IMR-90 (cell line): Measurements from ENCODE around the gene RTF1. TPM values are rescaled to one million over a fixed set of nuclear protein-coding genes. Genes with fewer than 3 reads are reported as not detected.

ENCODE experiments used
- ATAC-seq: fragments of 200-7000 bp; cut with Tn5 transposase; 2 replicates; pipeline ENCODE4 v1.9.1; 2020; ENCODE audit warnings: low read depth, mild to moderate bottlenecking, moderate library complexity
- BruUV-seq: library from RNA; stranded (reverse); fragments of 400-500 nt; replicated peaks from 2 replicates; lab custom pipeline; 2021; lab: Mats Ljungman, UMichigan
- CTCF ChIA-PET: fragments of 300-600 bp; formaldehyde crosslinking; extraction: SDS; loops from one replicate; lab custom pipeline; 2021; ENCODE audit warnings: antibody characterized with exemption; lab: Yijun Ruan, JAX
- POLR2A ChIA-PET: fragments of 300-600 bp; sonication (Branson Sonifier 250); formaldehyde crosslinking; loops from one replicate; lab custom pipeline; 2022; ENCODE audit warnings: antibody characterized with exemption; ENCODE audit not compliant: unreplicated experiment; lab: Charles Lee
- DNase-seq: peaks from one replicate; pipeline ENCODE4 v3.0.0; 2013
- H2AFZ ChIP-seq: replicated peaks from 2 replicates; pipeline ENCODE3; 2013; ENCODE audit warnings: low read length, mild to moderate bottlenecking; ENCODE audit not compliant: poor library complexity
- H2AK5ac ChIP-seq: 2 replicates; pipeline ENCODE4 v1.6.1; 2013; ENCODE audit warnings: low read depth, low read length, inconsistent platforms
- H2AK9ac ChIP-seq: replicated peaks from 2 replicates; pipeline ENCODE3; 2013; ENCODE audit warnings: mild to moderate bottlenecking, low read depth, low read length, moderate library complexity; ENCODE audit not compliant: poor library complexity
- H2BK120ac ChIP-seq: 2 replicates; pipeline ENCODE4 v1.6.1; 2013; ENCODE audit warnings: low read depth, low read length, inconsistent platforms
- H2BK15ac ChIP-seq: 3 replicates; pipeline ENCODE4 v1.6.1; 2013; ENCODE audit warnings: low read depth, low read length, inconsistent platforms
- H2BK20ac ChIP-seq: 2 replicates; pipeline ENCODE4 v1.6.1; 2013; ENCODE audit warnings: low read depth, mild to moderate bottlenecking, inconsistent platforms, low read length, moderate library complexity
- H2BK5ac ChIP-seq: 2 replicates; pipeline ENCODE4 v1.6.1; 2013; ENCODE audit warnings: mild to moderate bottlenecking, low read depth, low read length, inconsistent platforms; ENCODE audit not compliant: poor library complexity, severe bottlenecking
- H3K14ac ChIP-seq: replicated peaks from 2 replicates; pipeline ENCODE4 v1.6.1; 2013; ENCODE audit warnings: low read depth, low read length, inconsistent platforms
- H3K18ac ChIP-seq: 2 replicates; pipeline ENCODE4 v1.6.1; 2013; ENCODE audit warnings: low read depth, low read length, control low read depth
- H3K23ac ChIP-seq: 2 replicates; pipeline ENCODE4 v1.6.1; 2013; ENCODE audit warnings: low read depth, low read length, inconsistent platforms
- H3K27ac ChIP-seq: 2 replicates; pipeline ENCODE4 v1.5.1; 2013; ENCODE audit warnings: mild to moderate bottlenecking, control low read depth, low read length; ENCODE audit not compliant: insufficient read depth
- H3K27me3 ChIP-seq: 2 replicates; pipeline ENCODE4 v1.6.1; 2013; ENCODE audit warnings: low read length; ENCODE audit not compliant: control insufficient read depth, insufficient read depth
- H3K36me3 ChIP-seq: 2 replicates; pipeline ENCODE4 v1.6.1; 2013; ENCODE audit warnings: low read length, mixed read lengths; ENCODE audit not compliant: control insufficient read depth, insufficient read depth
- H3K4ac ChIP-seq: 2 replicates; pipeline ENCODE4 v1.6.1; 2013; ENCODE audit warnings: low read depth, low read length, inconsistent platforms
- H3K4me1 ChIP-seq: 2 replicates; pipeline ENCODE4 v1.6.1; 2013; ENCODE audit warnings: low read length, mixed read lengths; ENCODE audit not compliant: control insufficient read depth, insufficient read depth
- H3K4me2 ChIP-seq: 2 replicates; pipeline ENCODE4 v1.6.1; 2013; ENCODE audit warnings: low read depth, mild to moderate bottlenecking, control low read depth, low read length, moderate library complexity
- H3K4me3 ChIP-seq: 2 replicates; pipeline ENCODE4 v1.5.1; 2013; ENCODE audit warnings: low read depth, mild to moderate bottlenecking, control low read depth, low read length, moderate library complexity; ENCODE audit not compliant: insufficient read depth
- H3K56ac ChIP-seq: 2 replicates; pipeline ENCODE4 v1.6.1; 2013; ENCODE audit warnings: low read length, inconsistent platforms; ENCODE audit not compliant: insufficient read depth; ENCODE audit errors: extremely low read depth
- H3K79me1 ChIP-seq, 2 experiments: 2 replicates each; pipeline ENCODE4 v1.6.1; 2013; ENCODE audit warnings: low read length in 2 of 2, inconsistent platforms in 1 of 2, low read depth in 1 of 2
- H3K9ac ChIP-seq: 2 replicates; pipeline ENCODE4 v1.6.1; 2013; ENCODE audit warnings: low read depth, low read length, control low read depth
- H3K9me1 ChIP-seq: 2 replicates; pipeline ENCODE4 v1.6.1; 2013; ENCODE audit warnings: low read length, inconsistent platforms; ENCODE audit not compliant: insufficient read depth
- H3K9me3 ChIP-seq: 2 replicates; pipeline ENCODE4 v1.6.1; 2013; ENCODE audit warnings: low read length; ENCODE audit not compliant: control insufficient read depth, insufficient read depth
- H4K20me1 ChIP-seq: 2 replicates; pipeline ENCODE4 v1.6.1; 2013; ENCODE audit warnings: low read length, inconsistent platforms; ENCODE audit not compliant: insufficient read depth
- H4K5ac ChIP-seq: 2 replicates; pipeline ENCODE4 v1.6.1; 2013; ENCODE audit warnings: mild to moderate bottlenecking, low read depth, low read length, control low read depth
- H4K8ac ChIP-seq, 2 experiments: 2 replicates each; pipeline ENCODE4 v1.6.1; 2013; ENCODE audit warnings: low read depth in 2 of 2, low read length in 2 of 2, control low read depth in 1 of 2, inconsistent platforms in 1 of 2
- H4K91ac ChIP-seq: 2 replicates; pipeline ENCODE4 v1.6.1; 2013; ENCODE audit warnings: low read depth, low read length, inconsistent platforms; ENCODE audit not compliant: insufficient read depth
- BHLHE40 ChIP-seq: fragments of 150-350 bp; IDR thresholded peaks from 2 replicates; pipeline ENCODE4 v1.6.1; 2016; ENCODE audit warnings: mild to moderate bottlenecking, low read depth, low read length
- CHD1 ChIP-seq: IDR thresholded peaks from 2 replicates; pipeline ENCODE4 v1.6.1; 2012; ENCODE audit warnings: low read depth, low read length, improper control_type of control experiment
- MAFK ChIP-seq: IDR thresholded peaks from 2 replicates; pipeline ENCODE4 v1.6.1; 2012; ENCODE audit warnings: low read depth, low read length, improper control_type of control experiment
- MXI1 ChIP-seq: IDR thresholded peaks from 2 replicates; pipeline ENCODE4 v1.6.1; 2012; ENCODE audit warnings: low read depth, mild to moderate bottlenecking, low read length, moderate library complexity, borderline replicate concordance
- NFE2L2 ChIP-seq: fragments of 150-350 bp; IDR thresholded peaks from 2 replicates; pipeline ENCODE4 v1.6.1; 2016; ENCODE audit warnings: low read depth, mild to moderate bottlenecking, low read length
- POLR2A ChIP-seq: IDR thresholded peaks from 2 replicates; pipeline ENCODE4 v1.6.1; 2012; ENCODE audit warnings: mild to moderate bottlenecking, low read depth, low read length
- RFX5 ChIP-seq: IDR thresholded peaks from 2 replicates; pipeline ENCODE4 v1.8.0; 2012; ENCODE audit warnings: low read depth, mild to moderate bottlenecking, low read length, moderate library complexity
- SMC3 ChIP-seq: fragments of 150-350 bp; IDR thresholded peaks from 2 replicates; pipeline ENCODE4 v1.6.1; 2016; ENCODE audit warnings: low read depth, mild to moderate bottlenecking, antibody characterized with exemption, low read length, moderate library complexity
- WGBS, 2 experiments: methylation state at CpG; one replicate each; pipeline versions ENCODE4 v1.1.5 to v1.1.7; 2013; ENCODE audit warnings: missing lambda C conversion rate in 2 of 2; ENCODE audit not compliant: insufficient read length in 1 of 2; ENCODE audit errors: extremely low coverage in 2 of 2; 5-methylcytosine and 5-hydroxymethylcytosine counted together
- dilution Hi-C: fragments of 300-500 bp; cut with HindIII; formaldehyde crosslinking; loops from one replicate; pipeline ENCODE4 v1.14.3; 2018; ENCODE audit warnings: low sequenced_read_pairs; ENCODE audit not compliant: unreplicated experiment
- in situ Hi-C: fragments of 300-500 bp; cut with MboI; formaldehyde crosslinking; loops from 3 replicates; pipeline ENCODE4 v1.14.3; 2019; ENCODE audit warnings: low sequenced_read_pairs, inconsistent platforms, mixed read lengths
- intact Hi-C: fragments of 100-400 bp; cut with micrococcal nuclease; formaldehyde crosslinking; loops from 2 replicates; pipeline ENCODE4 v1.10.0; 2022
- polyA plus RNA-seq, 3 experiments: library from polyadenylated mRNA; depleted of rRNA; stranded (reverse); fragments of >200 nt; gene quantifications; 2 replicates each; pipeline ENCODE4 v1.2.3, GENCODE V29; 2012; ENCODE audit warnings: low replicate concordance in 1 of 3
- total RNA-seq: library from RNA; depleted of rRNA; stranded (reverse); fragments of >200 nt; gene quantifications from 2 replicates; pipeline ENCODE4 v1.2.3, GENCODE V29; 2012
- TF ChIP-seq, protein P1 (sequence below): fragments of 150-350 bp; IDR thresholded peaks from 2 replicates; pipeline ENCODE4 v1.6.1; 2017; ENCODE audit warnings: mild to moderate bottlenecking, antibody characterized with exemption, low read length, low read depth

The RTF1 gene
- total and polyA plus RNA-seq, 2 of the 4 experiments (the other 2 are of a cell fraction) = 15.1 to 24.3 TPM

- Histone ChIP-seq H3K18ac (no peak overlapping the region), H3K9ac (no peak overlapping the region), H4K91ac (no peak overlapping the region), H3K4me1 (peaks cover 2% of the 10 kb centered on the region), H3K56ac (no peak overlapping the region), H2BK20ac (no peak overlapping the region), H3K27ac (no peak overlapping the region), H3K9me1 (peaks cover 8% of the 10 kb centered on the region), H2AK9ac (no peak overlapping the region), H2AK5ac (no peak overlapping the region), H2BK120ac (no peak overlapping the region), H3K4me3 (no peak overlapping the region), H2BK5ac (no peak overlapping the region), H3K36me3 (peaks cover 54% of the 10 kb centered on the region), H4K5ac (no peak overlapping the region), H4K20me1 (no peaks in the 10 kb centered on the region), H3K27me3 (no peaks in the 10 kb centered on the region), H3K9me3 (no peaks in the 10 kb centered on the region), H2BK15ac (no peak overlapping the region), H2AFZ (no peak overlapping the region), H3K14ac (no peak overlapping the region), H3K23ac (no peak overlapping the region), H3K4me2 (no peak overlapping the region), H3K4ac (no peak overlapping the region), H4K8ac (no peak overlapping the region), H3K79me1 (peaks cover 4 to 12% of the 10 kb centered on the region in 2 experiments; a peak in 2 of 4 replicates)
- CTCF ChIA-PET = no interaction called here
- BruUV-seq = no TSS peak
- in situ Hi-C loops = no loop called here
- ATAC-seq = no peak
- POLR2A ChIA-PET = no interaction called here
- intact Hi-C loops = no loop called here
- TF ChIP-seq NFE2L2 (no peak), RFX5 (no peak), MAFK (no peak), CHD1 (no peak), BHLHE40 (no peak), SMC3 (no peak), POLR2A (no peak), MXI1 (no peak)
- TF ChIP-seq, protein P1, sequence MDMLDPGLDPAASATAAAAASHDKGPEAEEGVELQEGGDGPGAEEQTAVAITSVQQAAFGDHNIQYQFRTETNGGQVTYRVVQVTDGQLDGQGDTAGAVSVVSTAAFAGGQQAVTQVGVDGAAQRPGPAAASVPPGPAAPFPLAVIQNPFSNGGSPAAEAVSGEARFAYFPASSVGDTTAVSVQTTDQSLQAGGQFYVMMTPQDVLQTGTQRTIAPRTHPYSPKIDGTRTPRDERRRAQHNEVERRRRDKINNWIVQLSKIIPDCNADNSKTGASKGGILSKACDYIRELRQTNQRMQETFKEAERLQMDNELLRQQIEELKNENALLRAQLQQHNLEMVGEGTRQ = no peak
- no peak for DNase-seq
- dilution Hi-C loops = no loop called here
- WGBS, 2 experiments = 96% methylated on average over 4 of the region's 11 CpGs; no CpG with 5 or more reads in 1 of the 2 experiments
These were observed 56.5 kb downstream of the RTF1 start for GRCh38 chr15:41473418-41473817.
